Suppressor macrophage treated with lipopolysaccharide for 4 hours (primary cell): Measurements from ENCODE around the gene MZT1.

Experiments
- DNase-seq: peaks from one replicate; pipeline ENCODE4 v3.0.0-alpha.2; 2020

MZT1 gene

GRCh38 chr13:72678312-72678711 is 49.1 kb downstream of the MZT1 start:
- no peak for DNase-seq

DNA sequence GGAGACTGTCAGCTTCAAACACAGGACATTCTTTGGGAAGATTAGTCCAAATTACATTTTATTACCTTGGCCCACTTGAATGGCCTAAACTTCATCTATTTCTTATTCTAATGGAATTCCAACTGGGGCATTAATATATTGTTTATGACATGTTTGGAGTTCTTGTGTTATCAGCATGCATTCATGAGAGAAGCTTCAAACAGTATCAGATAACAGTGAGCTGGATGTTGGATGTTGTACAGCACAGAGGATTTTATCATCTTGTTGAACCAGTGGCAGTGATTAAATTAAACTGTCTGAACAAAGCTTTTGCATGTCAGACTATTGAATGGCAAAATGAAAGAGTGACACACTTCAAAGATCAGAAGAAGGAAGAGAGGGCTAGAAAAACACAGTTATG is 50.0 kb downstream of the MZT1 start:
- no peak for DNase-seq

DNA sequence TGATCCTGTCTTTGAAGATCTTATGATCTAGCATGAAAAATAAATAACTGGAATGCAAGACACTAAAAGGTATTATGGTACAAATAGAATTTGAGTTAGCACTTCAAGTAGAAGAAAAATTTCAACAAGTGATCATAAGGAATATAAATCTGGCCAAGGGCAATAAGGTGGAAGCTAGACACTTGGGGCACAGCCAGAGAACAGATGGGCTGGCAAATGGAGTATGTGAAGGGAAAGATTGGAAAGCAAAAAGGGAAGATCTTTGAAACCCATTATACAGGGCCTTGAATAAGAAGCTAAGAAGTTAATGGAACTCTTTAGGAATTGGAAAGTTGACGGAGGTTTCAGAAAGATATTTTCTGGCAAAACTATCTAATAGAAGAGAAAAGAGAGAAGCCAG is 61.0 kb downstream of the MZT1 start:
- DNase-seq, result no peak

GRCh38 chr13:72662548-72662947 is 64.9 kb downstream of the MZT1 start:
- no peak for DNase-seq
